GM13976 (cell line): ENCODE data around the gene COBL.

Experiments used
- DNase-seq: peaks from one replicate; pipeline ENCODE4 v3.0.0; 2012; ENCODE audit warnings: low spot score
- CTCF ChIP-seq: IDR thresholded peaks from 2 replicates; pipeline ENCODE4 v1.5.1; 2012; ENCODE audit warnings: borderline replicate concordance, mild to moderate bottlenecking; ENCODE audit not compliant: insufficient read depth; ENCODE audit errors: extremely low read depth, missing control alignments, control extremely low read depth
- in situ Hi-C: fragments of 300-500 bp; cut with MboI; formaldehyde crosslinking; loops from one replicate; pipeline ENCODE4 v1.12.0; 2022; ENCODE audit warnings: low sequenced_read_pairs, mixed read lengths, inconsistent platforms; ENCODE audit not compliant: unreplicated experiment

Gene COBL

GRCh38 chr7:51071427-51071826 is 245.2 kb downstream of the COBL start:
- TF ChIP-seq CTCF: no peak
- in situ Hi-C loops: no loop called here

GRCh38 chr7:51070151-51070550 is 246.5 kb downstream of the COBL start:
- TF ChIP-seq CTCF: no peak
- DNase-seq: no peak
- in situ Hi-C loops: no loop called here

More at GRCh38 chr7:51071427-51071826, 245.2 kb downstream of the COBL start:
- no peak for DNase-seq

GRCh38 chr7:51069411-51070083 is 247.1 kb downstream of the COBL start:
- in situ Hi-C loops: no loop called here
- no peak for DNase-seq
- no peak for TF ChIP-seq CTCF

- no peak for DNase-seq
- no peak for TF ChIP-seq CTCF
- in situ Hi-C loops: no loop called here
Observed at GRCh38 chr7:51068401-51068800, 248.2 kb downstream of the COBL start.

- peak; percentile 46 for DNase-seq
- TF ChIP-seq CTCF: peak; percentile 30
- in situ Hi-C loops: no loop called here
Observed at GRCh38 chr7:51067757-51068156, 248.9 kb downstream of the COBL start.

- no peak for DNase-seq
- TF ChIP-seq CTCF: no peak
- in situ Hi-C loops: no loop called here
Observed at GRCh38 chr7:51067258-51067657, 249.4 kb downstream of the COBL start.
